MCF 10A (cell line): ENCODE measurements around the gene SEPHS1. TPM values are rescaled to one million over a fixed set of nuclear protein-coding genes. Genes with fewer than 3 reads are reported as not detected.

Source experiments
- BruUV-seq: library from RNA; stranded (reverse); fragments of 400-500 nt; replicated peaks from 2 replicates; lab custom pipeline; 2021; lab: Mats Ljungman, UMichigan
- CTCF ChIA-PET: fragments of 300-600 bp; sonication (Branson Sonifier 250); formaldehyde crosslinking; extraction: SDS; loops from one replicate; lab custom pipeline; 2021; ENCODE audit warnings: antibody characterized with exemption, inconsistent platforms; lab: Yijun Ruan, JAX
- POLR2A ChIA-PET: fragments of 300-600, 350-650 bp; sonication (Branson Sonifier 250); formaldehyde crosslinking; extraction: SDS; loops from one replicate; lab custom pipeline; 2020; ENCODE audit warnings: antibody characterized with exemption, inconsistent platforms; lab: Yijun Ruan, JAX
- DNase-seq: peaks from one replicate; pipeline ENCODE4 v3.0.0-alpha.2; 2018; ENCODE audit not compliant: unreplicated experiment
- H3K27ac Mint-ChIP-seq: one replicate; pipeline ENCODE4 v1.8.0; 2022; ENCODE audit warnings: mild to moderate bottlenecking, low read depth, mixed read lengths; ENCODE audit not compliant: unreplicated experiment
- H3K27me3 Mint-ChIP-seq: one replicate; pipeline ENCODE4 v1.8.0; 2022; ENCODE audit warnings: mixed read lengths; ENCODE audit not compliant: insufficient read depth, unreplicated experiment
- H3K36me3 Mint-ChIP-seq: one replicate; pipeline ENCODE4 v1.8.0; 2022; ENCODE audit warnings: mild to moderate bottlenecking, moderate library complexity, mixed read lengths; ENCODE audit not compliant: insufficient read depth, unreplicated experiment
- H3K4me1 Mint-ChIP-seq: one replicate; pipeline ENCODE4 v1.8.0; 2022; ENCODE audit warnings: mixed read lengths; ENCODE audit not compliant: insufficient read depth, unreplicated experiment
- H3K4me3 Mint-ChIP-seq: one replicate; pipeline ENCODE4 v1.8.0; 2022; ENCODE audit warnings: mild to moderate bottlenecking, moderate library complexity, mixed read lengths; ENCODE audit not compliant: unreplicated experiment
- H3K9me3 Mint-ChIP-seq: one replicate; pipeline ENCODE4 v1.8.0; 2022; ENCODE audit warnings: mixed read lengths; ENCODE audit not compliant: unreplicated experiment
- intact Hi-C: fragments of 100-400 bp; cut with micrococcal nuclease; formaldehyde crosslinking; loops from 2 replicates; pipeline ENCODE4 v1.14.1; 2022
- total RNA-seq: library from RNA; stranded (reverse); gene quantifications from 2 replicates; pipeline ENCODE4 v1.2.3, GENCODE V29; 2022
- TF ChIP-seq, protein P1 (sequence below): fragments of 200-600 bp; IDR thresholded peaks from one replicate; pipeline ENCODE4 v1.8.0; 2022; ENCODE audit warnings: antibody characterized with exemption, mild to moderate bottlenecking; ENCODE audit not compliant: unreplicated experiment

Gene SEPHS1
- total RNA-seq, 1 experiment from 2014 or later: 60.8 TPM

- H3K27me3 Mint-ChIP-seq: no peaks in the 10 kb centered on the region
- no peaks in the 10 kb centered on the region for H3K9me3 Mint-ChIP-seq
- H3K4me1 Mint-ChIP-seq: peaks cover 5% of the 10 kb centered on the region
- BruUV-seq: TSS peak; percentile 6
- intact Hi-C loops: loop anchor here (5.0 kb wide), 2 partner anchors 48 to 77 kb away; partner anchors contain the start of gene SEPHS1
- peak within 1 kb of the TSS; percentile 80 for H3K4me3 Mint-ChIP-seq
- no peak within 1 kb of the TSS for H3K27ac Mint-ChIP-seq
- CTCF ChIA-PET: interaction anchor here (0.5 to 4.7 kb wide), 6 partner anchors 11 to 139 kb away, joined by 3 to 39 read pairs (median 4); partner anchors contain the start of gene MCM10
- peak; percentile 83 for DNase-seq
- POLR2A ChIA-PET: interaction anchor here (0.5 to 2.3 kb wide), 19 partner anchors 9 to 912 kb away, joined by 3 to 13 read pairs (median 4); partner anchors contain the start of genes OPTN and PRPF18
- TF ChIP-seq, protein P1, sequence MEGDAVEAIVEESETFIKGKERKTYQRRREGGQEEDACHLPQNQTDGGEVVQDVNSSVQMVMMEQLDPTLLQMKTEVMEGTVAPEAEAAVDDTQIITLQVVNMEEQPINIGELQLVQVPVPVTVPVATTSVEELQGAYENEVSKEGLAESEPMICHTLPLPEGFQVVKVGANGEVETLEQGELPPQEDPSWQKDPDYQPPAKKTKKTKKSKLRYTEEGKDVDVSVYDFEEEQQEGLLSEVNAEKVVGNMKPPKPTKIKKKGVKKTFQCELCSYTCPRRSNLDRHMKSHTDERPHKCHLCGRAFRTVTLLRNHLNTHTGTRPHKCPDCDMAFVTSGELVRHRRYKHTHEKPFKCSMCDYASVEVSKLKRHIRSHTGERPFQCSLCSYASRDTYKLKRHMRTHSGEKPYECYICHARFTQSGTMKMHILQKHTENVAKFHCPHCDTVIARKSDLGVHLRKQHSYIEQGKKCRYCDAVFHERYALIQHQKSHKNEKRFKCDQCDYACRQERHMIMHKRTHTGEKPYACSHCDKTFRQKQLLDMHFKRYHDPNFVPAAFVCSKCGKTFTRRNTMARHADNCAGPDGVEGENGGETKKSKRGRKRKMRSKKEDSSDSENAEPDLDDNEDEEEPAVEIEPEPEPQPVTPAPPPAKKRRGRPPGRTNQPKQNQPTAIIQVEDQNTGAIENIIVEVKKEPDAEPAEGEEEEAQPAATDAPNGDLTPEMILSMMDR: no peak
- no peaks in the 10 kb centered on the region for H3K36me3 Mint-ChIP-seq
Observed at GRCh38 chr10:13299437-13300287, 48.4 kb downstream of the SEPHS1 start, which contains the start of gene PHYH. Gene PHYH, minus strand, starts transcription at chr10:13300064. Its CDS starts 22 bp downstream, at chr10:13300042.

- ChIA-PET CTCF (interaction anchor here (0.5 to 2.2 kb wide), 5 partner anchors 12 to 138 kb away, joined by 3 to 11 read pairs (median 4); no protein-coding TSS in a partner anchor), POLR2A (interaction anchor here (0.6 to 2.3 kb wide), 13 partner anchors 12 to 613 kb away, joined by 3 to 13 read pairs (median 5); partner anchors contain the start of genes OPTN and PRPF18)
- H3K27ac Mint-ChIP-seq: no peak overlapping the region
- no peak for DNase-seq
- H3K27me3 Mint-ChIP-seq: no peaks in the 10 kb centered on the region
- intact Hi-C loops: no loop called here
- peak overlapping the region; percentile 80 for H3K4me3 Mint-ChIP-seq
- no TSS peak for BruUV-seq
- H3K36me3 Mint-ChIP-seq: no peaks in the 10 kb centered on the region
- TF ChIP-seq, protein P1: no peak
- no peaks in the 10 kb centered on the region for H3K9me3 Mint-ChIP-seq
- peaks cover 5% of the 10 kb centered on the region for H3K4me1 Mint-ChIP-seq
Observed at GRCh38 chr10:13298748-13299436, 49.2 kb downstream of the SEPHS1 start.

- BruUV-seq: no TSS peak
- no peaks in the 10 kb centered on the region for H3K27me3 Mint-ChIP-seq
- H3K36me3 Mint-ChIP-seq: peaks cover 14% of the 10 kb centered on the region
- ChIA-PET CTCF (no interaction called here), POLR2A (no interaction called here)
- H3K27ac Mint-ChIP-seq: no peak overlapping the region
- intact Hi-C loops: no loop called here
- peaks cover 5% of the 10 kb centered on the region for H3K4me1 Mint-ChIP-seq
- no peak overlapping the region for H3K4me3 Mint-ChIP-seq
- TF ChIP-seq, protein P1: no peak
- no peaks in the 10 kb centered on the region for H3K9me3 Mint-ChIP-seq
- DNase-seq: no peak
Observed at GRCh38 chr10:13296476-13296875, 51.6 kb downstream of the SEPHS1 start.
